A549 (cell line): ENCODE results near the gene TTBK2. TPM values are rescaled to one million over a fixed set of nuclear protein-coding genes. Genes with fewer than 3 reads are reported as not detected.

Source experiments
- ATAC-seq, 2 experiments: fragments of 200-7000 bp in 1 of 2; fragments of >200 bp in 1 of 2; cut with Nextera tagmentation in 1 of 2; cut with Tn5 transposase in 1 of 2; 3 replicates each; pipeline versions ENCODE4 v1.8.0 to v1.9.1; 2018 to 2020; ENCODE audit warnings: mild to moderate bottlenecking in 1 of 2, moderate library complexity in 1 of 2
- CTCF ChIA-PET: fragments of 300-600 bp; sonication (Branson Sonifier 250); formaldehyde crosslinking; extraction: SDS; loops from one replicate; lab custom pipeline; 2021; ENCODE audit warnings: antibody characterized with exemption, inconsistent platforms; lab: Yijun Ruan, JAX
- POLR2A ChIA-PET: fragments of 350-600 bp; formaldehyde crosslinking; extraction: SDS; loops from one replicate; lab custom pipeline; 2021; ENCODE audit warnings: antibody characterized with exemption, inconsistent platforms; lab: Yijun Ruan, JAX
- DNase-seq, 2 experiments: peaks; one replicate each; pipeline versions ENCODE4 v3.0.0 to v3.0.0-alpha.2; 2011 to 2016; ENCODE audit warnings: low read depth in 1 of 2, low spot score in 1 of 2
- FAIRE-seq: peaks from 2 replicates; lab custom pipeline; 2011; peaks lifted over from hg19 to GRCh38; lab: Jason Lieb, UNC
- H3K27ac ChIP-seq, 2 experiments: fragments of >200 bp; sonication (Bioruptor Twin); formaldehyde crosslinking; 3 replicates each; pipeline ENCODE4 v1.5.1; 2016 to 2017
- H3K4me1 ChIP-seq: fragments of >200 bp; sonication (Bioruptor Twin); formaldehyde crosslinking; 3 replicates; pipeline ENCODE4 v1.6.1; 2016
- H3K4me2 ChIP-seq: fragments of >200 bp; sonication (Bioruptor Twin); formaldehyde crosslinking; 3 replicates; pipeline ENCODE4 v1.6.1; 2016
- H3K4me3 ChIP-seq: fragments of >200 bp; sonication (Bioruptor Twin); formaldehyde crosslinking; 3 replicates; pipeline ENCODE4 v1.5.1; 2016
- H3K9me3 ChIP-seq: fragments of >200 bp; sonication (Bioruptor Twin); formaldehyde crosslinking; 3 replicates; pipeline ENCODE4 v1.6.1; 2016
- BCL3 ChIP-seq: fragments of >200 bp; sonication (Bioruptor Twin); formaldehyde crosslinking; IDR thresholded peaks from 3 replicates; pipeline ENCODE4 v1.6.1; 2016
- BHLHE40 ChIP-seq: IDR thresholded peaks from 2 replicates; pipeline ENCODE4 v1.6.1; 2012; ENCODE audit warnings: low read depth, low read length, inconsistent platforms
- CBX8 ChIP-seq: fragments of 200-600 bp; sonication (generic); IDR thresholded peaks from 2 replicates; pipeline ENCODE4 v1.6.1; 2016
- CHD4 ChIP-seq: fragments of 200-600 bp; sonication (generic); IDR thresholded peaks from 2 replicates; pipeline ENCODE4 v1.6.1; 2016; ENCODE audit warnings: antibody characterized with exemption, mild to moderate bottlenecking, borderline replicate concordance
- EP300 ChIP-seq, 2 experiments: fragments of >200 bp; sonication (Bioruptor Twin); formaldehyde crosslinking; IDR thresholded peaks; 2 replicates in 1 of 2; 3 replicates in 1 of 2; pipeline ENCODE4 v1.6.1; 2016 to 2017
- FOSB ChIP-seq: fragments of 250-450 bp; sonication (Bioruptor Pico); IDR thresholded peaks from 2 replicates; pipeline ENCODE4 v1.5.0; 2020; ENCODE audit warnings: mild to moderate bottlenecking, moderate library complexity
- FOSL2 ChIP-seq, 2 experiments: fragments of 450-650 bp in 1 of 2; fragments of >200 bp in 1 of 2; sonication (Bioruptor Twin) in 1 of 2; formaldehyde crosslinking; IDR thresholded peaks; 2 replicates each; pipeline versions ENCODE4 v1.5.0 to v1.6.1; 2016 to 2020; ENCODE audit warnings: mild to moderate bottlenecking in 1 of 2, moderate library complexity in 1 of 2
- HEYL ChIP-seq: fragments of 250-450 bp; sonication (Bioruptor Pico); IDR thresholded peaks from 2 replicates; pipeline ENCODE4 v1.8.0; 2021; ENCODE audit warnings: mild to moderate bottlenecking, moderate library complexity
- HMGXB4 ChIP-seq: fragments of 250-450 bp; sonication (Bioruptor Pico); IDR thresholded peaks from 2 replicates; pipeline ENCODE4 v1.5.0; 2021; ENCODE audit warnings: mild to moderate bottlenecking, moderate library complexity, borderline replicate concordance
- KDM1A ChIP-seq: fragments of 200-600 bp; sonication (generic); IDR thresholded peaks from 2 replicates; pipeline ENCODE4 v1.6.1; 2016; ENCODE audit warnings: low read depth, mild to moderate bottlenecking
- KDM5A ChIP-seq: fragments of 200-600 bp; sonication (generic); IDR thresholded peaks from 2 replicates; pipeline ENCODE4 v1.6.1; 2016; ENCODE audit warnings: antibody characterized with exemption, mild to moderate bottlenecking
- MAX ChIP-seq: IDR thresholded peaks from 2 replicates; pipeline ENCODE4 v1.6.1; 2012
- MYC ChIP-seq: IDR thresholded peaks from 2 replicates; pipeline ENCODE4 v1.6.1; 2012; ENCODE audit warnings: mild to moderate bottlenecking, inconsistent platforms, low read length, improper control_type of control experiment, borderline replicate concordance
- NFE2L2 ChIP-seq: fragments of 150-350 bp; conservative IDR thresholded peaks from 2 replicates; pipeline ENCODE4 v1.6.1; 2014; ENCODE audit warnings: low read length
- NR3C1 ChIP-seq: fragments of >200 bp; sonication (Bioruptor Twin); formaldehyde crosslinking; IDR thresholded peaks from 3 replicates; pipeline ENCODE4 v1.6.1; 2017
- POLR2AphosphoS2 ChIP-seq: conservative IDR thresholded peaks from 2 replicates; pipeline ENCODE4 v1.6.1; 2012; ENCODE audit warnings: low read length, improper control_type of control experiment, inconsistent platforms
- RCOR1 ChIP-seq: fragments of 150-350 bp; IDR thresholded peaks from 2 replicates; pipeline ENCODE4 v1.6.1; 2014; ENCODE audit warnings: antibody characterized with exemption, low read length, low read depth
- RFX5 ChIP-seq: fragments of 450-650 bp; IDR thresholded peaks from 2 replicates; pipeline ENCODE4 v1.7.1; 2014; ENCODE audit warnings: antibody characterized with exemption, mild to moderate bottlenecking, moderate library complexity
- SMC3 ChIP-seq: fragments of >200 bp; sonication (Bioruptor Twin); formaldehyde crosslinking; IDR thresholded peaks from 3 replicates; pipeline ENCODE4 v1.6.1; 2018; ENCODE audit warnings: inconsistent platforms
- ZSCAN20 ChIP-seq: fragments of 250-450 bp; sonication (Bioruptor Pico); IDR thresholded peaks from 2 replicates; pipeline ENCODE4 v1.8.0; 2022; ENCODE audit warnings: mild to moderate bottlenecking, moderate library complexity
- WGBS: methylation state at CpG from one replicate; pipeline ENCODE4 v1.1.6; 2017; ENCODE audit errors: missing lambda C conversion rate; 5-methylcytosine and 5-hydroxymethylcytosine counted together
- polyA plus RNA-seq, 4 experiments: library from polyadenylated mRNA; depleted of rRNA in 3 of 4; stranded (reverse); fragments of >200 nt; fragmentation: RNase III in 1 of 4; extraction: RNeasy Plus Mini Kit Qiagen cat#74134 plus additional on column Dnase treatment in 1 of 4; gene quantifications; 2 replicates in 3 of 4; 3 replicates in 1 of 4; pipeline ENCODE4 v1.2.3, GENCODE V29; 2011 to 2017
- TF ChIP-seq, protein P1 (sequence below): fragments of >200 bp; sonication (Bioruptor Twin); formaldehyde crosslinking; IDR thresholded peaks from 3 replicates; pipeline ENCODE4 v1.5.1; 2016
- TF ChIP-seq, protein P2 (sequence below): fragments of 250-450 bp; sonication (Bioruptor Pico); IDR thresholded peaks from 2 replicates; pipeline ENCODE4 v1.5.0; 2020; ENCODE audit warnings: low read depth, mild to moderate bottlenecking, moderate library complexity
- TF ChIP-seq, protein P3 (sequence below): IDR thresholded peaks from 2 replicates; pipeline ENCODE4 v1.6.1; 2012
- TF ChIP-seq, protein P4 (sequence below): fragments of 150-350 bp; IDR thresholded peaks from 2 replicates; pipeline ENCODE4 v1.6.1; 2014; ENCODE audit warnings: low read depth, mild to moderate bottlenecking, low read length

The TTBK2 gene
- polyA plus RNA-seq, 2 of the 4 experiments (the other 2 are of a cell fraction): 2.3 to 5.6 TPM

DNA sequence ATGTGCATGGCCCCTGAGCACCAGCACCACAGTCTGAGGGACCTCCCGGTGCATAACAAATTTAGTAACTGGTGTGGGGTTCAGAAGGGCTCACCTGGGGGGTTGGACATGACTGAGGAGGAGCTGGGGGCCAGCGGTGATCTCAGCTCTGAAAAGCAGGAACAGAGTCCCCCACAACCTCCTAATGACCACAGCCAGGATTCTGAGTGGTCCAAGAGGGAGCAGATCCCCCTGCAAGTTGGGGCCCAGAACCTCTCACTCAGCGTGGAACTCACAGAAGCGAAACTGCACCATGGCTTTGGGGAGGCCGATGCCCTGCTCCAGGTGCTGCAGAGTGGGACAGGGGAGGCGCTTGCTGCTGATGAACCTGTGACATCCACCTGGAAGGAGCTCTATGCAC, 226.6 kb downstream of the TTBK2 start (continued):
- TF ChIP-seq HMGXB4 (CRISPR knock-in tag) (no peak), POLR2AphosphoS2 (no peak), ZSCAN20 (CRISPR knock-in tag) (no peak), NFE2L2 (no peak), BHLHE40 (no peak)

DNA sequence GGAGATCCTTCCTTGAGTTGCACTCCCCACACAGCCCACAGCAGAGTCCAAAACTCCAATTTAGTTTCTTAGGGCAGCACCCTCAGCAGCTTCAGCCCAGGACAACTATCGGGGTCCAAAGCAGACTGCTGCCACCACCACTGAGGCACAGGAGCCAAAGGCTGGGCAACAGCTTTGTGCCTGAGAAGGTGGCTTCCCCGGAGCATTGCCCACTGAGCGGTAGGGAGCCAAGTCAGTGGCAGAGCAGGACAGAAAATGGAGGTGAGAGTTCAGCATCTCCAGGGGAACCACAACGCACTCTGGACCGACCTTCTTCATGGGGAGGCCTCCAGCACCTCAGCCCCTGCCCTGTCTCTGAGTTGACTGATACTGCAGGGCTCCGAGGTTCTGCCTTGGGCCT, 227.1 kb downstream of the TTBK2 start:
- Histone ChIP-seq H3K4me2 (no peak overlapping the region), H3K4me1 (no peaks in the 10 kb centered on the region), H3K9me3 (no peaks in the 10 kb centered on the region), H3K4me3 (no peak overlapping the region), H3K27ac (no peak overlapping the region)
- POLR2A ChIA-PET: no interaction called here
- ATAC-seq (no peak), DNase-seq (no peak), FAIRE-seq (no peak)
- CTCF ChIA-PET: interaction anchor here (0.6 kb wide), 1 partner anchor 62 kb away, joined by 3 read pairs; no protein-coding TSS in a partner anchor
- TF ChIP-seq FOSB: no peak
- 93% methylated on average over 6 of the region's 6 CpGs for WGBS

GRCh38 chr15:42692997-42693396, 227.6 kb downstream of the TTBK2 start:
- FAIRE-seq: no peak
- TF ChIP-seq CBX8: no peak
- no peak for TF ChIP-seq MYC
- no peak for TF ChIP-seq FOSL2 (IDR thresholded peaks at IDR 0.05)
- no peak for TF ChIP-seq FOSL2 (CRISPR knock-in tag; IDR thresholded peaks at IDR 0.05)
- no peak for TF ChIP-seq MAX
- no peak for TF ChIP-seq HEYL (CRISPR knock-in tag)
- TF ChIP-seq, protein P1, sequence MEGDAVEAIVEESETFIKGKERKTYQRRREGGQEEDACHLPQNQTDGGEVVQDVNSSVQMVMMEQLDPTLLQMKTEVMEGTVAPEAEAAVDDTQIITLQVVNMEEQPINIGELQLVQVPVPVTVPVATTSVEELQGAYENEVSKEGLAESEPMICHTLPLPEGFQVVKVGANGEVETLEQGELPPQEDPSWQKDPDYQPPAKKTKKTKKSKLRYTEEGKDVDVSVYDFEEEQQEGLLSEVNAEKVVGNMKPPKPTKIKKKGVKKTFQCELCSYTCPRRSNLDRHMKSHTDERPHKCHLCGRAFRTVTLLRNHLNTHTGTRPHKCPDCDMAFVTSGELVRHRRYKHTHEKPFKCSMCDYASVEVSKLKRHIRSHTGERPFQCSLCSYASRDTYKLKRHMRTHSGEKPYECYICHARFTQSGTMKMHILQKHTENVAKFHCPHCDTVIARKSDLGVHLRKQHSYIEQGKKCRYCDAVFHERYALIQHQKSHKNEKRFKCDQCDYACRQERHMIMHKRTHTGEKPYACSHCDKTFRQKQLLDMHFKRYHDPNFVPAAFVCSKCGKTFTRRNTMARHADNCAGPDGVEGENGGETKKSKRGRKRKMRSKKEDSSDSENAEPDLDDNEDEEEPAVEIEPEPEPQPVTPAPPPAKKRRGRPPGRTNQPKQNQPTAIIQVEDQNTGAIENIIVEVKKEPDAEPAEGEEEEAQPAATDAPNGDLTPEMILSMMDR: no peak
- TF ChIP-seq RCOR1: no peak
- no peak for TF ChIP-seq POLR2AphosphoS2
- TF ChIP-seq CHD4: no peak
- TF ChIP-seq, protein P2, sequence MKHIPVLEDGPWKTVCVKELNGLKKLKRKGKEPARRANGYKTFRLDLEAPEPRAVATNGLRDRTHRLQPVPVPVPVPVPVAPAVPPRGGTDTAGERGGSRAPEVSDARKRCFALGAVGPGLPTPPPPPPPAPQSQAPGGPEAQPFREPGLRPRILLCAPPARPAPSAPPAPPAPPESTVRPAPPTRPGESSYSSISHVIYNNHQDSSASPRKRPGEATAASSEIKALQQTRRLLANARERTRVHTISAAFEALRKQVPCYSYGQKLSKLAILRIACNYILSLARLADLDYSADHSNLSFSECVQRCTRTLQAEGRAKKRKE (CRISPR knock-in tag): no peak
- TF ChIP-seq, protein P3, sequence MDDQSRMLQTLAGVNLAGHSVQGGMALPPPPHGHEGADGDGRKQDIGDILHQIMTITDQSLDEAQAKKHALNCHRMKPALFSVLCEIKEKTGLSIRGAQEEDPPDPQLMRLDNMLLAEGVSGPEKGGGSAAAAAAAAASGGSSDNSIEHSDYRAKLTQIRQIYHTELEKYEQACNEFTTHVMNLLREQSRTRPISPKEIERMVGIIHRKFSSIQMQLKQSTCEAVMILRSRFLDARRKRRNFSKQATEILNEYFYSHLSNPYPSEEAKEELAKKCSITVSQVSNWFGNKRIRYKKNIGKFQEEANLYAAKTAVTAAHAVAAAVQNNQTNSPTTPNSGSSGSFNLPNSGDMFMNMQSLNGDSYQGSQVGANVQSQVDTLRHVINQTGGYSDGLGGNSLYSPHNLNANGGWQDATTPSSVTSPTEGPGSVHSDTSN: no peak
- TF ChIP-seq NR3C1: no peak
- TF ChIP-seq BCL3: no peak
- TF ChIP-seq KDM1A: no peak
- no peak for TF ChIP-seq SMC3
- TF ChIP-seq, protein P4, sequence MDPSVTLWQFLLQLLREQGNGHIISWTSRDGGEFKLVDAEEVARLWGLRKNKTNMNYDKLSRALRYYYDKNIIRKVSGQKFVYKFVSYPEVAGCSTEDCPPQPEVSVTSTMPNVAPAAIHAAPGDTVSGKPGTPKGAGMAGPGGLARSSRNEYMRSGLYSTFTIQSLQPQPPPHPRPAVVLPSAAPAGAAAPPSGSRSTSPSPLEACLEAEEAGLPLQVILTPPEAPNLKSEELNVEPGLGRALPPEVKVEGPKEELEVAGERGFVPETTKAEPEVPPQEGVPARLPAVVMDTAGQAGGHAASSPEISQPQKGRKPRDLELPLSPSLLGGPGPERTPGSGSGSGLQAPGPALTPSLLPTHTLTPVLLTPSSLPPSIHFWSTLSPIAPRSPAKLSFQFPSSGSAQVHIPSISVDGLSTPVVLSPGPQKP: no peak
- no peak for TF ChIP-seq RFX5
- TF ChIP-seq EP300 (IDR thresholded peaks at IDR 0.05): no peak
- no peak for TF ChIP-seq KDM5A
- Histone ChIP-seq H3K4me1 (no peaks in the 10 kb centered on the region), H3K4me3 (no peak overlapping the region), H3K4me2 (no peak overlapping the region), H3K9me3 (no peaks in the 10 kb centered on the region), H3K27ac (no peak overlapping the region)
- POLR2A ChIA-PET: no interaction called here
- CTCF ChIA-PET: interaction anchor here (0.8 kb wide), 1 partner anchor 17 kb away, joined by 3 read pairs; no protein-coding TSS in a partner anchor
- WGBS: 90% methylated on average over 4 of the region's 4 CpGs
- no peak for DNase-seq
- no peak for ATAC-seq
